ENCODE results near the gene FADS3. TPM values are rescaled to one million over a fixed set of nuclear protein-coding genes. Genes with fewer than 3 reads are reported as not detected.

The FADS3 gene
- total RNA-seq, 1 experiment from 2014 or later, result 22.6 TPM

DNA sequence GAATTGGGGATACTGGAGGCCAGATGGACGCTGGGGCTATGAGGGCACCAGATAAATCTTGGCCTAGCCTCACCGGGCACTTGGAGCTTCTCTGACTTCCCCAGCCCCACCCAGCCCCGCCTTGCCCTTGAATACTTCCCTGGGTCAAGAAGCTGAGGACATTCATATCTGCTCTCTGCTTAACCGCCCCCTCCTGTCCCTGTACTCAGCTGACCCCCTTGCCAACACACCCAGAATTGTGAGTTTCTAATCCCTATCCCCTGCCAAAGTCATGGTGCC, 22.0 kb downstream of the FADS3 start:
- no peaks in the 10 kb centered on the region for H3K27me3 ChIP-seq (ENCODE audit: control insufficient read depth, insufficient read depth, low read length)
- DNase-seq (ENCODE audit: low read depth, low spot score) (no peak), ATAC-seq (no peak)
- no peak overlapping the region for H3K4me3 ChIP-seq (ENCODE audit: low read depth in 2 of 2, low read length in 2 of 2)
- no peaks in the 10 kb centered on the region for H3K36me3 ChIP-seq (ENCODE audit: control insufficient read depth, insufficient read depth, low read length)
- TF ChIP-seq SIN3A (IDR thresholded peaks at IDR 0.05; ENCODE audit: borderline replicate concordance, insufficient read depth, low read depth, low read length), result no peak
- TF ChIP-seq POLR2AphosphoS5 (IDR thresholded peaks at IDR 0.05; ENCODE audit: low read depth, low read length), result no peak
- TF ChIP-seq, protein P1, sequence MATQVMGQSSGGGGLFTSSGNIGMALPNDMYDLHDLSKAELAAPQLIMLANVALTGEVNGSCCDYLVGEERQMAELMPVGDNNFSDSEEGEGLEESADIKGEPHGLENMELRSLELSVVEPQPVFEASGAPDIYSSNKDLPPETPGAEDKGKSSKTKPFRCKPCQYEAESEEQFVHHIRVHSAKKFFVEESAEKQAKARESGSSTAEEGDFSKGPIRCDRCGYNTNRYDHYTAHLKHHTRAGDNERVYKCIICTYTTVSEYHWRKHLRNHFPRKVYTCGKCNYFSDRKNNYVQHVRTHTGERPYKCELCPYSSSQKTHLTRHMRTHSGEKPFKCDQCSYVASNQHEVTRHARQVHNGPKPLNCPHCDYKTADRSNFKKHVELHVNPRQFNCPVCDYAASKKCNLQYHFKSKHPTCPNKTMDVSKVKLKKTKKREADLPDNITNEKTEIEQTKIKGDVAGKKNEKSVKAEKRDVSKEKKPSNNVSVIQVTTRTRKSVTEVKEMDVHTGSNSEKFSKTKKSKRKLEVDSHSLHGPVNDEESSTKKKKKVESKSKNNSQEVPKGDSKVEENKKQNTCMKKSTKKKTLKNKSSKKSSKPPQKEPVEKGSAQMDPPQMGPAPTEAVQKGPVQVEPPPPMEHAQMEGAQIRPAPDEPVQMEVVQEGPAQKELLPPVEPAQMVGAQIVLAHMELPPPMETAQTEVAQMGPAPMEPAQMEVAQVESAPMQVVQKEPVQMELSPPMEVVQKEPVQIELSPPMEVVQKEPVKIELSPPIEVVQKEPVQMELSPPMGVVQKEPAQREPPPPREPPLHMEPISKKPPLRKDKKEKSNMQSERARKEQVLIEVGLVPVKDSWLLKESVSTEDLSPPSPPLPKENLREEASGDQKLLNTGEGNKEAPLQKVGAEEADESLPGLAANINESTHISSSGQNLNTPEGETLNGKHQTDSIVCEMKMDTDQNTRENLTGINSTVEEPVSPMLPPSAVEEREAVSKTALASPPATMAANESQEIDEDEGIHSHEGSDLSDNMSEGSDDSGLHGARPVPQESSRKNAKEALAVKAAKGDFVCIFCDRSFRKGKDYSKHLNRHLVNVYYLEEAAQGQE (IDR thresholded peaks at IDR 0.05; ENCODE audit: insufficient read depth in 1 of 2, low read depth in 2 of 2, low read length in 1 of 2), result no peak
- TF ChIP-seq TCF7L2 (IDR thresholded peaks at IDR 0.05; ENCODE audit: low read depth, low read length), result no peak
- TF ChIP-seq, protein P2, sequence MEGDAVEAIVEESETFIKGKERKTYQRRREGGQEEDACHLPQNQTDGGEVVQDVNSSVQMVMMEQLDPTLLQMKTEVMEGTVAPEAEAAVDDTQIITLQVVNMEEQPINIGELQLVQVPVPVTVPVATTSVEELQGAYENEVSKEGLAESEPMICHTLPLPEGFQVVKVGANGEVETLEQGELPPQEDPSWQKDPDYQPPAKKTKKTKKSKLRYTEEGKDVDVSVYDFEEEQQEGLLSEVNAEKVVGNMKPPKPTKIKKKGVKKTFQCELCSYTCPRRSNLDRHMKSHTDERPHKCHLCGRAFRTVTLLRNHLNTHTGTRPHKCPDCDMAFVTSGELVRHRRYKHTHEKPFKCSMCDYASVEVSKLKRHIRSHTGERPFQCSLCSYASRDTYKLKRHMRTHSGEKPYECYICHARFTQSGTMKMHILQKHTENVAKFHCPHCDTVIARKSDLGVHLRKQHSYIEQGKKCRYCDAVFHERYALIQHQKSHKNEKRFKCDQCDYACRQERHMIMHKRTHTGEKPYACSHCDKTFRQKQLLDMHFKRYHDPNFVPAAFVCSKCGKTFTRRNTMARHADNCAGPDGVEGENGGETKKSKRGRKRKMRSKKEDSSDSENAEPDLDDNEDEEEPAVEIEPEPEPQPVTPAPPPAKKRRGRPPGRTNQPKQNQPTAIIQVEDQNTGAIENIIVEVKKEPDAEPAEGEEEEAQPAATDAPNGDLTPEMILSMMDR (IDR thresholded peaks at IDR 0.05), result no peak
- H3K9me3 ChIP-seq (ENCODE audit: control insufficient read depth, insufficient read depth, low read depth, low read length), result no peaks in the 10 kb centered on the region
- in situ Hi-C loops (cut with HindIII; ENCODE audit: low pct_unique_long_range_greater_than_20kb, low sequenced_read_pairs), result no loop called here
- no TSS peak for BruUV-seq (replicated peaks)
- intact Hi-C loops (cut with micrococcal nuclease; ENCODE audit: unreplicated experiment), result no loop called here
- POLR2A ChIA-PET, result no interaction called here
- no peak overlapping the region for H3K27ac ChIP-seq (ENCODE audit: low read length)
- H3K4me1 ChIP-seq (ENCODE audit: control insufficient read depth, insufficient read depth, low read length), result peaks cover 13% of the 10 kb centered on the region
- CTCF ChIA-PET, result interaction anchor here (0.6 to 2.0 kb wide), 3 partner anchors 72 to 213 kb away, joined by 7 to 13 read pairs (median 7); no protein-coding TSS in a partner anchor

DNA sequence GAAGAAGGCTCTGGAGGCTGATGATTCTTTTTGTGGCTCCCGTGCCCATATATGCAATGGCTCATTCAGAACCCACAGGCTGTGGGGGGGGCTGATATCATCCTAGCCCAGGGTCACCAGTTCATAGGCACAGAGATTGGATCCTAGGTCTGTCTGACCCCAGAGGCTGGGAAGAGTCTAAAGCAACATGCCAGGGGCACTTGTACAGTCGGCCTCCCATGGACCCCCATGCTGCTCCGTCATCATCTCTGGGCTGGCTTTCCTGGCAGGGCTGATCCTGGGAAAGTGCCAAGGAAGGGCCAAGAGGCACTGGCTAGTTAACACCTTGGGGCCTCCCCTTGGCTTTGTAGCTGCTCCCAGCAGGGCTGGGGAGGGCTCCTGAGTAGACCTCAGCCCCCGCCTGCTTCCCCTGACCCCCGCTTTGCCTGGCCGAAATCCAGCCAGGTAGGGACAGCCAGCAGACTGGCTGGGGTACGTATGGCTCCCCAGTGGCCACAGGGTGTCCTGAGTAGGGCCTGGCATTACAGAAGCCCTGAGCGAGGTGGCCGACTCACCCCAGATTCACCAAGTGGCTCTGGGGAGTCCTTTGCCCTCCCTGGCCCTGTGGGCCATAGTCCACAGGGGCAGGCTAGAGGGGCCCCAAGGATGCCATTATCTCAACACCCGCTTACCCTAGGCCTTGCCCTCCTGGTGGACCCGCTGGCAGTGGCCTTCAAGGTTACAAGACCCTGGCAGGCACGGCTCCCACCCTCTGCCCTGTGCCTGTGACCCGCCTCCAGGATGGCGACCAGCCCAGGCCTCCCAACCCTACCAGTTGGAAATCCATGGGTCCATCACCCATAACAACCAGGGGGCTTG, 22.5 kb downstream of the FADS3 start:
- ChIA-PET POLR2A (no interaction called here), CTCF (no interaction called here)
- in situ Hi-C loops (cut with HindIII; ENCODE audit: low pct_unique_long_range_greater_than_20kb, low sequenced_read_pairs) (no loop called here), intact Hi-C loops (cut with micrococcal nuclease; ENCODE audit: unreplicated experiment) (no loop called here)
- TF ChIP-seq SIN3A (IDR thresholded peaks at IDR 0.05; ENCODE audit: borderline replicate concordance, insufficient read depth, low read depth, low read length) (no peak), TCF7L2 (IDR thresholded peaks at IDR 0.05; ENCODE audit: low read depth, low read length) (no peak), POLR2AphosphoS5 (IDR thresholded peaks at IDR 0.05; ENCODE audit: low read depth, low read length) (no peak)
- TF ChIP-seq, protein P1 (IDR thresholded peaks at IDR 0.05; ENCODE audit: insufficient read depth in 1 of 2, low read depth in 2 of 2, low read length in 1 of 2), result no peak
- TF ChIP-seq, protein P2 (IDR thresholded peaks at IDR 0.05), result no peak
- DNase-seq (ENCODE audit: low read depth, low spot score) (no peak), ATAC-seq (no peak)
- Histone ChIP-seq H3K36me3 (ENCODE audit: control insufficient read depth, insufficient read depth, low read length) (no peaks in the 10 kb centered on the region), H3K27me3 (ENCODE audit: control insufficient read depth, insufficient read depth, low read length) (no peaks in the 10 kb centered on the region), H3K4me3 (ENCODE audit: low read depth in 2 of 2, low read length in 2 of 2) (no peak overlapping the region), H3K9me3 (ENCODE audit: control insufficient read depth, insufficient read depth, low read depth, low read length) (no peaks in the 10 kb centered on the region), H3K27ac (ENCODE audit: low read length) (no peak overlapping the region), H3K4me1 (ENCODE audit: control insufficient read depth, insufficient read depth, low read length) (peaks cover 13% of the 10 kb centered on the region)
- no TSS peak for BruUV-seq (replicated peaks)

Data from Panc1 (cell line).